GM11168 (cell line): ENCODE data around the gene SMAP2.

Source experiments
- in situ Hi-C: fragments of 300-500 bp; cut with MboI; formaldehyde crosslinking; loops from one replicate; pipeline ENCODE4 v1.12.0; 2022; ENCODE audit warnings: low sequenced_read_pairs; ENCODE audit not compliant: unreplicated experiment

SMAP2 gene

DNA sequence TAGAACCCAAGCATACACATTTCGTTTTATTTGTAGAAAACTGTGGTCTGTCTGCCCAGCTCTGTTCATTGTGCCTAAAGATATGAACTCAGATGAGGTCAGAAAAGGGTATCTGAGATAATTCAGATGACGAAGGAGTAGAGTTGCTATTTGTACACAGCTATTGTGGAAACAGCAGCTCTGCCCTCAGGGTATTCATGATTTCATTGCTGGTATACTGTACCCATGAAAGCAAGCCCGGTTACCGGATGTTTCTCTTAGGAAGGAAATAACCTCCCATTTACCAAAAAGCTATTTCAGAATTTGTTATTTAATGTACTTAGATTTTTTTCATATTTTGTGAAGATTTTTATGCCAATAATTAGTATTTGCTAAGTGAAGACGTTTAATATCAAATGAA is 37.8 kb downstream of the SMAP2 start:
- in situ Hi-C loops, result no loop called here

- in situ Hi-C loops, result no loop called here
Measured at GRCh38 chr1:40411843-40412242, 38.3 kb downstream of the SMAP2 start.

- in situ Hi-C loops, result no loop called here
Measured at GRCh38 chr1:40413527-40414252, 40.2 kb downstream of the SMAP2 start.

DNA sequence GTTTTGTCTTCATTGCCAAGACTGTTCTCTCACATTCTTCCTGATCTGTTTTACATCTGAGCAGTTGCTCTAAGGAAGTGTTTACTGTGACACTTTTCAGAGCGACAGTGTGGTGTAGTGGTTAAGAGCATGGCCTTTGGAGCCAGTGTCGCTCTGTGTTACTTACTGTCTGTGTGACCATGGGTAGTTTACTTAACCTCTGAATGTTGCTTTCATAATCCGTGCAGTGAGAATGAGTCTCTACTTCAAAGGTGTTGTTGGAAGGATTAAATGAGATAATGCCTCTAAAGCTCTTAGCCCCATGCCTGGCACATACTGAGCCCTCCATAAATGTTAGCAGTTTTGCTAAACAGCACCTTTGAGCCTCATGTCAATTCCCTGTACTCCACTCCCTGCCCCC is 40.8 kb downstream of the SMAP2 start:
- in situ Hi-C loops, result no loop called here

DNA sequence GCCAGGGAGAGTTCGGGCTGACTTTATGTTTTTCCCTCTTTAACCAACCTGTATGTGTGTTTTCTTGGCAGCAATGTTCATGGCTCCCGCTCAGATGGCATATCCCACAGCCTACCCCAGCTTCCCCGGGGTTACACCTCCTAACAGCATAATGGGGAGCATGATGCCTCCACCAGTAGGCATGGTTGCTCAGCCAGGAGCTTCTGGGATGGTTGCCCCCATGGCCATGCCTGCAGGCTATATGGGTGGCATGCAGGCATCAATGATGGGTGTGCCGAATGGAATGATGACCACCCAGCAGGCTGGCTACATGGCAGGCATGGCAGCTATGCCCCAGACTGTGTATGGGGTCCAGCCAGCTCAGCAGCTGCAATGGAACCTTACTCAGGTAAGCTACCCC is 43.2 kb downstream of the SMAP2 start:
- in situ Hi-C loops, result no loop called here

DNA sequence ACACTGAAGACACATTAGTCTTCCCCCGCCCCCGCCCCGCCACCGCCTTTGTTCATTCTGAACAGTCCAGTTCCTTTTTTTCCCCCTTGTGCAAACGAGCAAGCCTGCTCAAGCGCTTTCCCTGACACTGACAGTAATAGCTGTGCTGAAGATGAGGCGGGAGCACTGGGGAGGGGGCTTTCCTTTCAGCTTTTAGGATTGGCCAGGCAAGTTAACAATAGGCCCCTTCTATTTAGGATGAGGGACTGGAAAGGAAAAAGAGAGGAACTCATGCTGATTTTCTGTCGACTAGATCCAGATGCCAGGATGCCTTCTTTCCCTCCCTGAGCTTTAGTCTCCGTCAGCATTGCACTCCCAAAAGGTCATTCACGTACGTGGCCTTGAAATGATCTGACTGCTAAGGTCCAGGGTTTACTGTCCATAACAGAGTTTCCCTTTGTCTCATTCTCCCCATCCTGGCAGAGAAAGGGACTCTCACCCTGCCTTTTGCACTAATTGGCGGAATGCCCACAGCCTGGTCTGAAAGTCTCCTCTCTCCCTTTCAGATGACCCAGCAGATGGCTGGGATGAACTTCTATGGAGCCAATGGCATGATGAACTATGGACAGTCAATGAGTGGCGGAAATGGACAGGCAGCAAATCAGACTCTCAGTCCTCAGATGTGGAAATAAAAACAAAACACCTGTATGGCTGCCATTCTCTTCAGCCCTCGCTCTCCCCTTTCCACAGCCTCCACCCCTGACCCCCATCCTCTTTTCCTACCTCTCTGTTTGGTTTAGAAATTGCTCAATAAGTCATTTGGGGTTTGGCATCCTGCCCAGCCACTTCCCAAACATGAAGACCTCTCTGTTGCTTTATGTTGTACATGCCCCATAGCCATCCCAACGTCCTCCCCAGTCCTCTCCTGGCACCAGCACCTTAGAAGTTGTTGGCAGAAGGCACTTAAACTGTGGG is 48.2 kb downstream of the SMAP2 start:
- in situ Hi-C loops, result no loop called here

- in situ Hi-C loops, result no loop called here
Measured at GRCh38 chr1:40422630-40423263, 49.2 kb downstream of the SMAP2 start.

GRCh38 chr1:40423264-40423642 is 49.7 kb downstream of the SMAP2 start:
- in situ Hi-C loops, result no loop called here

DNA sequence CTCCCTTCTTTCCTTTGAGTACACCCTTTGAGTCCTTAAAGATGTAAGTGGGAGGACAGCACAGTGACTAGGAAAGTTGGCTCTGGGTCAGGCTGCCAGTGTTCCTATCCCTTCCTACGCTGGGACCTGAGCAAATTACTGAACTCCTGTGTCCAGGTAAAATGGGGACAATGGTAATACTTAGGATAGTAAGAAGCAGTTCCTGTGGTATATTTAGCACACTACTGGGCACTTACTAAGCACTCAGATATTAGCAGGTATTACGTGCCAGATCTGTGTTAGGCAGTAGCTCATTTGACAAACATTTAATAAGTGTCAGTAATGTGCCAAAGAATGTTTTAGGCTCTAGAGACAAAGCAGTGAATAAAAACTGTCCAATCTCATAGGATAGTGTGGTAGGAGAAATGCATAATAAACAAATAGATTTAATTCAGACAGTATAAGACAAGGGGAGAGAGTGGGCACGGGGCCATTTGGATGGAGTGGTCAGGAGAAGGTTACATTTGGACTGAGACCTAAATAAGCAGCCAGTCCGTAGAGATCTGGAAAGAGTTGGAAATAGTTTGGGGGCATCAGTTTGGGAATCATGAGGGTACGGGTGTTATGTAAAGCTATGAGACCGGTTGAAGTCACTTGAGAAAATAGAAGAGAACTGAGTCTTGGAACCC is 50.6 kb downstream of the SMAP2 start:
- in situ Hi-C loops, result no loop called here

DNA sequence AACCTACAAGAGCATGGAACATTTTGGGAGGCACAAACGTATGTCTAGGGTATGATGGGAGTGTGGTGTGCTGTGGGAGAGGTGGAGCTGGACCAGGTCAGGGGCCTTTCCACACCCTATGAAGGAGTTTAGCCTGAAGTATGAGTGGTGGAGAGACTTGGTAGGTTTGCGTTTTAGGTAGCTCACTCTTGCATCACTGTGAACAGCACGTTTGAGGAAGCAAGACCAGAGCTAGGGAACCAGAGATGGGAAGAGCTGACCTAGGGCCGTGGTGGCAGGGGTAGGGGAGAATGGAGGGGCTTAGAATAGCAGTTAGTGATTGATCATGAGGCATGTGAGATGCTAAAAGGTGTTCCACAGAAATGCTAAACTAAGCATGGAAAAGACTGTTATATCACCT is 51.7 kb downstream of the SMAP2 start:
- in situ Hi-C loops, result no loop called here

- in situ Hi-C loops, result no loop called here
Measured at GRCh38 chr1:40431385-40431784, 57.9 kb downstream of the SMAP2 start.

- in situ Hi-C loops, result no loop called here
Measured at GRCh38 chr1:40432644-40433390, 59.3 kb downstream of the SMAP2 start.

DNA sequence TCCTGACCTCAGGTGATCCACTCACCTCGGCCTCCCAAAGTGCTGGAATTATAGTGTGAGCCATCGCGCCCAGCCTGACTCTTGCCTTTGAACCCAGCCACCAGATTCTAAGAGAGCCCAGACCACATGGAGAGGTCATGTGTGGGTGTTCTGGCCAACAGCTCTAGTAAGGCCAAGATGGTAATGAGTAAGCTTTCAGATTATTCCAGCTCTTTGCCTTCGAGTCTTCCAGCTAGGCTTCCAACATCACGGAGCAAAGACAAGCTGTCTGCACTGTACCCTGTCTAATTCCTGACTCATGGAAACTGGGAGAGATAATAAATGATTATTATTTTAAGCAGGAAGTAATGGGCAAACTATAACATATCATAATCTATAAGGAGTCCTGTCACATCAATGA is 61.9 kb downstream of the SMAP2 start:
- in situ Hi-C loops, result no loop called here

- in situ Hi-C loops, result no loop called here
Measured at GRCh38 chr1:40435876-40436275, 62.3 kb downstream of the SMAP2 start.

GRCh38 chr1:40438391-40439015 is 65.0 kb downstream of the SMAP2 start:
- in situ Hi-C loops, result no loop called here

DNA sequence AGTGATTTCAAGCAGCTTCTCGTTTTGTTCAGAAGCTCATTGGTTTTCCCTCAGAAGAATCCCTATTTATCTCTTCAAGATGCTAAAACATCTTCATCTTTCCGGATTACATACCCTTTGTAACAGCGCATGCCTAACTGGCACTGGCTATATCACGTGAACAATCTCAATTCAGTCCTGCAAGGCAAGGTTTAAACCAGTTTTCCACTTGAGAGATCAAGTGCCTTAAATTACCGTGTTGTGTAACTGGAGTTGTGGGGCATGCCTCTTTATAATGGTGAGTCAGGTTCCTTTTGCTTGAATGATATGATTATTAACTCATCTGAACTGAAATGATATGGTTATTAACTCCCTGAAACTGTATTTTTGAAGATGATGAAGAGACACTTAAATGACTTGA is 65.7 kb downstream of the SMAP2 start:
- in situ Hi-C loops, result no loop called here

- in situ Hi-C loops, result no loop called here
Measured at GRCh38 chr1:40449684-40450494, 76.4 kb downstream of the SMAP2 start, which contains the start of gene ZFP69B. ZFP69B (plus strand) TSS chr1:40450476; CDS start chr1:40450962, 486 bp downstream.

- in situ Hi-C loops, result no loop called here
Measured at GRCh38 chr1:40450495-40451237, 77.1 kb downstream of the SMAP2 start.
